Stimulated activated CD8-positive, alpha-beta memory T cell treated with anti-CD3 and anti-CD28 coated beads, Interleukin-2, amount 100 ng/mL, for 1 hour (primary cell): ENCODE measurements around the gene ARID3B.
A peak's percentile ranks its signal among the peaks of the same experiment; 100 is the strongest.
"Not testable (repeated sequence)": the region's sequence is repeated elsewhere in the genome, so short reads cannot be mapped to it uniquely, and the experiment has no call there.

Experiments
- DNase-seq, 2 donors: peaks; one replicate each; pipeline ENCODE4 v3.0.0-alpha.2; 2020; ENCODE audit warnings: low read depth in 2 of 2

ARID3B gene

DNA sequence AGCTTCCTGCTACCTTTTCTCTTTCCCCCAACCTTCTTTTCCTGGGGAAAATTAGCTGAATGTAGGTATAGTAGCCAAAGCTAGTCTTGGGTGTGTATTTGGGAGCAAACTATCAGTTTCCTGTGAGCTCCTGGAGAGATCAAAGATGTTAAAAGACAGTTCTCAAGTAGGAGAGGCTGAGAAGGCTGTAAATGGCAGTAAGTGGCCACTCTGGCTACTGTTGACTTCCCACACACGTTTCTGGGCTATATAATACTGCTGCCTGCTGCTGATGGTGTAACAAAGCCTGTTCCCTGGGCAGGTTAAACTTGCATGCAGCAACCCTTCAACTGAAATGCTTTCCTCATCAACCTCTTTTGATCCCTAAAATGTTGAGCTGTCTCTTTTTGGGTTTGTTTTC, 27.6 kb downstream of the ARID3B start:
- DNase-seq, result no peak

DNA sequence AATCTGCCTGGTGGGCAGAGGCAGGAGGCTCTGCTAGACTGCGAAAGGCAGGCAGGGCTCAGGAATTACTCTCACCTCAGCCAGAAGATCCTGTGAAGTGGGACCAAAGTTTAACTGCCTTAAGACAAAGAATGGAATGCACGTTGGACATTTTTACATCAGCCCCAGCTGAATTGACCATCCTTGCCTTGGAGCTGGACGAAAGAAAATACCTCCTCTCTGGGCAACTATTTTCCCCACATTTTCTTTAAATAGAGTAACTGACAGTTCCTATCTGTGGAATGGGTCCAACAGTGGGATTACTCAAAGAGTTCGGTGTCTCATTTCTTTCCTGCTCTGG, 28.7 kb downstream of the ARID3B start:
- no peak for DNase-seq

DNA sequence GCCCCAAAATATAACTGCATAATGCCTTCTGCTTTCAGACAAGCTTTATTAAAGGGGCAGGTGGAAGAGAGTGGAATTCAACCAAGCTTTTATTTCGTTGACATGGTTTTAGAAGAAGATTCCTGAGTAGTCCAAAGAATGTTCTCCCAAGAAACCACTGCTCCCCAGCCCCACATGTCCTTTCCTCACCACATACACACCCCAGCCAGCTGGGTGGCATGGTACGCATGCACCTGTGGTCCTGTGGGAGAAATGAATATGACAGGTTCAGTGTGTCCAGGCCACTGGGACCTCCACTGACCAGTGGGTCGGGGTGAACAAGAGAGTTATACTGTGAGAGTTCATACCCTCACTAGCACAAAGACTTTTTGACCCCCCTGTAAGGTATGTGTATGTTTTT, 30.2 kb downstream of the ARID3B start:
- no peak for DNase-seq

DNA sequence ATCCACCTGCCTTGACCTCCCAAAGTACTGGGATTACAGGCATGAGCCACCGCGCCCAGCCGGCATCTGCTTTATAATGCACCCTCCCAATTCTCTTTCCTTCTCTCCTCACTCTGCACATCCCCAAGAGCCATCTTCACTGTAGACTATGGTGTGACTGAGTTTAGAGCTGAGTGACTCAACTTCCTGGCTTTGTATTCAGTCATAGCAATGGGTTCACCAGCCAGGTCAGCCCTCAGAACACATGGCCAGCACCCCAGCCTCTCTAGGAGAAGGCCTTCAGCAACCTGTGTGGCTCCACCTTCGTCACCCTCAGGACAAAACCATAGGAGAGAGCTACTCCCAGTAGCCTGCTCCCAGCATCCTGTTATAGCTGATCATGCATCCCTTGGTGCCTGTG, 33.0 kb downstream of the ARID3B start:
- no peak for DNase-seq

DNA sequence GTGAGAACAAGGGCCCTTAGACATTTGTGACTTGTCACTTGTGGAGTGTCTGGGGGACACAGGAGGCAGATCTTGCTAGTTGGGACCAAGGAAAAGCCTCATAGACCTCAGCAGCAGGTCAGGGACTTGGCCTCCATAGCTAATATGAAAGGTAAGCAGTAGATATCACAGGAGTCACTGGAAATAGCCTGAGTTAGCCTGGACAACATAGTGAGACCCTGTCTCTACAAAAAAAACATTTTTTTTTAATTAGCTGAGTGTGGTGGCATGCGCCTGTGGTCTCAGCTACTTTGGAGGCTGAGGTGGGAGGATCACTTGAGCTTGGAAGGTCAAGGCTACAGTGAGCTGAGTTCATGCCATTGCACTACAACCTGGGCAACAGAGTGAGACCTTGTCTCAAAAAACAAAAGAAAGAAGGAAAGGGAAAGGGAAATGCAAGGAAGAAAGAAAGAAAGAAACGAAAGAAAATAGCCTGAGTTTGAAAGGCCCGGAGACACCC, 37.5 kb downstream of the ARID3B start:
- no peak for DNase-seq

DNA sequence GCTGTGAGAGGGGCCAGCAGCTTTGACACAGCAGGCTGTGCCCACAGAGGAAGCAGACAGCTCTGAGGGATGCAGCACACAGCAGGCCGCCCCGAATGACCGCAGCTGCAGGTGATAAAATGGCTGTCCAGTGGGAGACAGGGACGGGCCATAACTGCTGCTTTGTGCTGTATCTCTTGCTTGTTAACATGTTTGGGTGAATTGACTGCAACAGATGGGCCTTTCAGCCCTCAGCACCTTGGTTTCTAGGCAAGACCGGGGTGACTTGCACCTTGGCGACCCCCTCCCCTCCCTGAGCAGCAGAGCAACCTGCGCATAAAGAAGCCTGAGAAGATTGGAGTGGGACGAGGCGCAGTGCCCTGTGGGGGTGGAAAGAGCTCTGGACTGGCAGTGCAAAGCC, 38.0 kb downstream of the ARID3B start:
- DNase-seq, result no peak

DNA sequence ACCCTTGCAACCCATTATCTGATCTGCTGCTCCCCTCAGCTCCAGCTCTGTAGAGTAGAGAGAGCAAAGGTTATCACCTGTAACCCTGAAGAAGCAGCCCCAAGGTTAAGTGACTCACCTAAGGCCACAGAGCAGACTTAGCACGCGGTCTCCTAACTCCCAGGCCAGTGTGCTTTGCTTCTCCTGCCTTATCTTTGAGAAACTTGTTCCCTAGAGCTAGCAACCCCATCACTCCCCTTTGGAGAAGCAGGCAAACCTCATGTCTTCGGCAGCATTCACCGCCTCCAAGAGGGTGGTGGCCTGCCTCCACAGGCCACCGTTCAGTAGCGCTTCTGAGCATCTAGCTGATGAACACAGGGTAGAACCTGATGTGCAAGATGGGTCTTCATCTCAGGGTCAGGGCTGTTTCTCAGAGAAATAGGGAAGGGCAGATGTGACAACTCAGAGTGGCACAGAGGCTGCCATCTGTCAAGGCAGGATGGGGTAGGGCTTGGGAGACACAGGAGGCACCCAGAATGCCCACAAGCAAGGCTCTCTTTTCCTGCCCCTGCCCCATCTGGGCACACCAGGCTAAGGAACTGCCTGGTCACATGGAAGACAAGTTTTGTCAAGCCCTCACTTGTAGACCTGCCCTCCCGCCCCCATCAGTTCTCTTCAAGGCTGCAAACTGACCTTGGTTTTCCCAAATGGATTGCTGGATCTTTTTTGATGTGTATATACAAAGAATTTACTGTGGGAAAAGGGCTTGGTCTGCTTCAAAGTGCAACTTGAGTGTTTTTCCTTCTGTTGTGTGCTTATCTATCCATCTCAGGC, 39.7 kb downstream of the ARID3B start:
- no peak for DNase-seq

DNA sequence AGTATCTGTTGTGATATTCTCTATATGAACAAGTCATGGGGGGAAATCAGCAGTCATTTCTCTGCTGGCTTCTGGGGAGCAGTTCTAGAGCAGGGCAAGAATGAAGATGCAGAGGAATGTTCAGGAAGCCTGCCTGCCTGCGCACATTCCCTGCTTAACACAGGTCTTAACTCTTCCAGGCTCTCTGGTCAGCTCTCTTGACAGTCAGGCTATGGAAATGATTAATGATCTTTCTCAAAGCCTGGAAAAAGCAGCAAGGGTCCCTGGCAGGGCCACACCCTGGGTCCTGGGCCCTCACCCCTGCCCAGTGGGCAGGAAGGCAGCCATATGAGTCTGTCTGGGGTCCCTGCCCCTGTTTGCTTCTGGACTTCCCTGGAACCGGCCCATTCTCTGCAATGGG, 43.2 kb downstream of the ARID3B start:
- DNase-seq, result no peak

DNA sequence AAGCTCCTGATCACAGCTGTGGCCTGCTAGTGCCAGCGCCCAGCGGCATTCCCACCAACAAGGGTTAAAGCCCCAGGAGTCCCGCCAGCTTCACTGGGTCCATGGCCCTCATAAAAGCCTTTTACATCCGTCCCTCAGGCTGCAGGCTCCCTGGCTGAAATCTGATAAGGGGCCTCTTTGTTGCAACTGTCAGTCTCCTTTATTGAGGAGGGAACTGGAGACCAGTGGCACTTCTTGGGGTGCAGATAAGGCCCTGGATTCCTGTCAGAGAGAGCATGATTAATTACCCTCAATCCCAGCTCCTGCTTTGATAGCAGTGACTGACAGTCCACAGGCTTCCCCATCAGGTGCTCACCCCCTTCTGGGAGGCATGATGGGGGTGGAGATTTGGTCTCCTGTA, 43.8 kb downstream of the ARID3B start:
- no peak for DNase-seq

DNA sequence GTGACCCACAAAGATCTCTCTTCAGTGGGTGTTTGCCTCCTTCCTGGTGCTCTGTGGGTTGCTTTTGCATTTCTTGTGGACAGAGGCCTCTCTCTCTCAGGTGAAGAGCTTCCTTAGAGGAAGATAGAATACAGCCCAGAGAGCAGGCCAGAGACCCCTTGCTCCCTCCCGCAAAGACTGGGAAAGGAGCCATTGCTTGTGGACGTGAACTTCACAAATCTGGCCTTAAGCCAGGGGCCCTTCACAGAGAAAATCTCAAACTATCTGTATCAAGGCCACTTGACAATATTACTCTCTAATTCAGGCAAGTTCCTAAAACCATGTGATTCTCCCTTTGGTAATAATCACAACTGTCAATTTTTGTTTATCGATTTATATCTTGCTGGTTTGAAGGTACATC, 44.2 kb downstream of the ARID3B start:
- DNase-seq, result no peak

DNA sequence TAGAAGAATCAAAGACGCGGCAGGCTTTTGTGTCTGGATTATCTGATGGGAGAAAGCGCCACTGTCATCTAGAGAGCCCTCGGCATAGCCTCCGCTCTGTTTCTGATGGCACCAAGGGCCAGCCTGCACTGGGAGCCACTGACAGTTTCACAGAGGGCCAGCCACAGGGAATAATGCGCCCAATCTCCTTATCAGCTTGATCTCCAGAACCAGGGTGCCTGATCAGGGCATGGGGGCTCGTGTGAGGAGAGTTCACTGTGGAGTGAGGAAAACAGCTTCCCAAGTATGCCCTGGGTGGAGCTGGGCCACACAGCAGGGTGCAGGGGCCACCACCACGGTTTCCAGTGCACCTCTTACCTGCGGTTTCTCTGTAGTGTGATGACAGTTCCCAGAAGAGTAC, 44.8 kb downstream of the ARID3B start:
- DNase-seq, result no peak

DNA sequence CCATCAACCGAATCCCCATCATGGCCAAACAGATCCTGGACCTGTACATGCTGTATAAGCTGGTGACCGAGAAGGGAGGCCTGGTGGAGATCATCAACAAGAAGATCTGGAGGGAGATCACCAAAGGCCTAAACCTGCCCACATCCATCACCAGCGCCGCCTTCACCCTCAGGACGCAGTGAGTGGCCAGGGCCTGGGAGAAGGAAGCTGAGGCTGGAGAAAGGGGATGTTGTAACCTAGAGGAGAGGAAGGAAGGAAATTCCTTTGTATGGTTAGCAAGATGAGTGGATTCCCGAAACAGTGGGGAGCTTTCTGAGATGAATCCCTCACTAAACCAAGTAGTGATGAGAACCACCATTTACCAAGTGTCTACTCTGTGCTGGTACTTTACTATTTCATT, 48.8 kb downstream of the ARID3B start:
- DNase-seq, result no peak

DNA sequence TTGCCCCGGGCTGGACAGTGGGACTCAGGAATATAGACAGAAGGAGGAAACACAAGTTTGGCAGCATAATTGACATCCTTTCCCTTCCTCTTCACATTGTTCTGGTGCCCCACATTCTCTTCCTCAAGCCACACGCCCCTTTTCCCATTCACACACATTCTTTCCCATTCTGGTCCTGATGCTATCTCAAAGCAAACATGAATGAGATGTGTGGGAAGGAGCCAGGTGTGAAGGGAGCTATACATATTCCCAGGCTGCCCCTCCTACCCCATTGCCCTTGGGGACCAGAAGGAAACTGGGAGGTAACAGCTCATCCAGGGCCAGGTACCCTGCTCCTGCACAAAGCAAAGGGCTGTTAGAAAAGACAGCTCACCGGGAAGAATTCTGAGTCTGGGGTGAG, 51.2 kb downstream of the ARID3B start:
- no peak for DNase-seq

DNA sequence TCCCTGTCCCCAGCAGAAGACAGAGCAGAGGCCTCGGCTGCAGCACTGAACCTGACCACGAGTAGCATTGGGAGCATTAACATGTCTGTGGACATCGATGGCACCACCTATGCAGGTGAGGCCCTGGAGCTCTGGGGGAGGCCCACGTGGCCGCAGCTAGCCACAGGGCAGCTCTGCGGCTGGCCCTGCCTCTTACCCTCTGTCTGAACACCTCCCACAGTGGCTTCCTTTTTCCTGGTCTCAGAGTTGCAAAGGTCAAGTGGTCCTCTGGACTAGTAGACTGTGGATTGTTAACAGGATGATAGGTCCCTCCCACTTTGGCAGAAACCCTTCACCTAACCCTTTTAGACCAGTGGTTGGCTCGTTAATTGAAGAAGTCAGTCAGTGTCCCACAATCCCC, 52.1 kb downstream of the ARID3B start:
- no peak for DNase-seq

DNA sequence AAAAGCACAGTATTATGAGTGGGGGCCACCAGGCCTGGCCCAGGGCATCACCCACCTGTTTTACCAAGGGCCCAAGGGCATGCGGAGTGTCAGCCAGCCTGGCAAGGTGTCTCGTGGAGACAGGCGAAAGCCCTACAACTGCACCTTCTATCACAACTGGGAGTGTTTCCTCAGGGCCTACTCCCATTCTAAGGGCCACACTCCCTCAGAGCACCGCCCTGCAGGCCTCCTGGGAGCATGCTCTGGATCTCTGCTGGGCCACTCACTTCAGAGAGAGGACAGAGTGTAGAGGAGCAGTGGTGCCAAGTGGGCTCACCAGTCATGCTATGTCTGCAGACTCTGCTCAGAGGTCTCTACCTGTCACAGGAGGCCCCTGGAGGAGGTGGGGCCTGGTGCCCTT, 53.4 kb downstream of the ARID3B start:
- no peak for DNase-seq

DNA sequence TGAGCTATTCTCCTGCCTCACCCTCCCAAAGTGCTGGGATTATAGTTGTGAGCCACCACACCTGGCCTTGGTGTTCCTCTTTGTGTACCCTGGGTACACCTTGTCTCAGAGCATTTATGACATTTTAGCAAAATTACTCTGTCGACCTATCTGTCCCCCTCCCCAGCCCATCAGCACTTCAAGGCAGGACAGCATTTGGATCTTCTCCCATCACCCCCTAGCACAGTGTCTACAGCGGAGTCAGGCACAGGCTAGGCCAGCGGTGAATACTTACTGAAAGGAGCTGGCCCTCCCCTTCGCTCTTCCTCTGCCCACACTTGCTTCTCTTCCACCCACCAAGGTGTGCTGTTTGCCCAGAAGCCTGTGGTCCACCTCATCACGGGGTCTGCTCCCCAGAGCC, 54.3 kb downstream of the ARID3B start:
- no peak for DNase-seq

DNA sequence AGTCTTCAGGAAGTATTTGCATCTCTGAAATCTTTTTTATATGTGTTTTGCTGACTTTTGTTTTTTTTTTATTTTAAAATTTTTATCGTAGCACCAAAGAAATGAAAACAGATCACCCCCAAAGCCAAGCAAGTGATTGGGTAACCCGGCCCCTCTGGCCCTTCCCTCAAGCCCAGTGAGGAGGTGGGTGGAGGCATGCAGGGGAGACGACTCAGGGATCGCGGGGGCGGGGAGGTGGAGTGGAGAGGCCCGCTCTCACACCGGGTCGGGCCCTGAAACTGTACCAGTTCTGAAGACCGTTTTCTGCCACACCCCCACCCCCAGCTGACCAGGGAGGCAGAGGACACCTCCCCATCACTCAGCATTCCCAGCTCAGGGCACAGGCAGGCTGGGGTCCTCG, 55.7 kb downstream of the ARID3B start:
- not testable (repeated sequence) for DNase-seq

DNA sequence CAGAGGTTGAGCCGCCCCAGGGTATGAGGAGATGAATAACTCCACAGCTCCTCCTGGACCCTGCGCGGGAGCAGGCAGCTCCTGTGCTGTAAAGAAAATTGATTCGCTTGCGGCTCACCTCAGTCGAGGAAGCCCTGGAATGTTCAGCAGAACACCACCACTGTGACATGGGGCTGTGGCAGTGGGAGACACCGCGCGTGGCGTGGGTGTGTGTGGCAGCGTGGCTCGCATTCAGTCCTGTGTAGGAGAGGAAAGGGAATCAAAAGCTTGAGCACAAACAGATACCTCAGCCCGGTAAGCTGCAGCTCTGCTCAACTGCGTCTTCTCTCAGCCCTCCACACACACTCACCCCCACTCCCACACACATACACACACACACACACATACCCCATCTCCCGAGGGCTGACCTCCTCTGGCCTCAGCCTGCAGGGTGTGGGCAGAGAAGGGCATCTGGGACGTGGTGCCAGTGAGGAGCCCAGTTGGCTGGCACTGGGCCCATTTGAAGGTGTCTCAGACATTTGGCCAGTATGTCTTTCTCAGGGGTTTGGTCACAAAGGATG, 56.2 kb downstream of the ARID3B start:
- not testable (repeated sequence) for DNase-seq

DNA sequence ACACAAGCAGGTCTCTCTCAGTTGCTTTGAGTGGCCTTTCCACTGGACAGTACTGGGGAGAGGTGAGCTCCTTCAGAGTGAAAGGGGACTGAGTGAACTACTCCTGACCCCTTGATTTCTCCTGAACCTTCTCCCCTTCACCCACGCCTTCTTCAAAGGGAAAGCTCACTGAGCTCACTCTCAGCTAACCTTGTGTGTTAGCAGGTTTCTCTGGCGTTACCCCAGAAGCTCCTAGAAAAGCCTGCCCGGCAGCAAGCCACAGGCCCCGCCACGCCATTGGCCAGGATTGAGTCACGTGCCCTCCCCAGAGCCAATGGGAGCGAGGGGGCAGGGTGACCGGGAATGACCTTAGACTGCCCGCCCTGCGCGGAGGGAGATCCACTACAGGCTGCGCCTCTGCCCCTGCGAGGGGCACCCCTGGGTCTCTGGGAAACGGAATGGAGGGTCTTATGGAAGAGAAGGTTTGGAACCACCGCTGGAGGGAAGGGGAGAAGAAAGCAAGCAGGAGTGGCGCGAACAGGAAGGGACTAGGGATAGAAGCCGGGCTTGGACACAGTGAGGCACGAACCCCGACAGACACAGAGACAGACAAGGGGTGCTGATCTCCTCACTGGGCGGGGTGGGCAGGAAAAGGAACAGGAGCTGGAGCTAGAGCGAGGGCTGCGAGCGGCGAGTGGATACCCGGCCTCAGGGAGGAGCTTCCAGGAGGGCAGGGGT, 57.3 kb downstream of the ARID3B start:
- DNase-seq, result peak; percentile 74 to 75

DNA sequence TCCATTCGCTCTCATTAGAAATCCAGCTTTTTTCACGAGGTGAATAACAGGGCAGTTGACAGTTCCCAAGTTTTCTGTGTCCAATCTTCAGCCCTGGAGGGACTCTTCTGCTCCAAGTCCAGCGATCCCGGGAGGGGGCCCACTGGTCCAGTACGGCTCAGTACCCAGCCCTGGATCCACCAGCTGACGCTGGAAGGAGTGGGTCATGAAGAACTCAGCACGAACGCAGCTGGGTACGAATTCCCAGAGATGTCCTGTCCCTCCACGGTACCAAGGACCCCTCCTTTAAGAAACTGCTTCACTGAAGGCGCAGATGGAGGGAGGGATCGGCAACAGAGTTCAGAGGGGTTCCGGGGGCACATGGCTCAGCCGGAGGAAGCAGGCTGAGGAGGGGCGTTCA, 58.1 kb downstream of the ARID3B start:
- DNase-seq, result no peak

DNA sequence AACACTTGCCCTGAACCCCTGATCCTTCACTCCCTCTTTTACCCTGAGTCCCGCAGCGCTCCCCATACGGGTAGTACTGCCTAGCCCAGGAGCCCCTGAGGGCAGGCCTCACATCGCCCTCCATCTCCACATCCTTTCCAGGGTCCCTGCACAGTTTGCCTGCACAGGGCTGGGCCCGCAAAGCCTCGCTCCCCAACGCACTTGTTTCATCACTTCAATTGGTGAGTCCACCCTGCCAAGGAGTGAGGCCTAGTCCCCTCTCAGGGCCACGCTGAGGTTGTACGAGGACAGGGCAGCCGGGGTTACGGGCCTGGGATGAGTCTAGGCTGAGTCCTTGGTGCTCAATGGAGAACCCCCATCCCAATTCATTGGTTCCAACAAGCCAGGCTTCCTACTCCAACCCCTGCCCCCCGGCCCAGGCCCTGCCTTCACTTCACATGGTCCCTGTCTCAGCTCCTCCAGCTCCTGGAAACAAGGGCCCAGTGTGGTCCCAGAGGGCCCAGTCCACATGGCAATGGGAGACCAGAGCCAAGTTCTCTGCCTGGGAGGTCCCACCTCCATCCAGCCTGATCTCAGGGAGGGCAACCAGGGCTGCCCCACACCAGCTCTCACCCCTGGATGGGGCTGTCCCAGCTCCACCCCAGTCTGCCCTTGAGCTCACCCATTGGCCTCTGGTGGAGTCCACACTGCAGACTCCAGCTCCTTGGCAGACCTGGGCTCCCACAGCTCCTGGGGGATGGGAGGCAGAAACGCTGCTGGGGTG, 62.2 kb downstream of the ARID3B start:
- DNase-seq, result no peak
